ENCODE results near the gene CPN1. TPM values are rescaled to one million over a fixed set of nuclear protein-coding genes. Genes with fewer than 3 reads are reported as not detected.

The CPN1 gene
- total RNA-seq, 2 experiments from 2014 or later: not detected

DNA sequence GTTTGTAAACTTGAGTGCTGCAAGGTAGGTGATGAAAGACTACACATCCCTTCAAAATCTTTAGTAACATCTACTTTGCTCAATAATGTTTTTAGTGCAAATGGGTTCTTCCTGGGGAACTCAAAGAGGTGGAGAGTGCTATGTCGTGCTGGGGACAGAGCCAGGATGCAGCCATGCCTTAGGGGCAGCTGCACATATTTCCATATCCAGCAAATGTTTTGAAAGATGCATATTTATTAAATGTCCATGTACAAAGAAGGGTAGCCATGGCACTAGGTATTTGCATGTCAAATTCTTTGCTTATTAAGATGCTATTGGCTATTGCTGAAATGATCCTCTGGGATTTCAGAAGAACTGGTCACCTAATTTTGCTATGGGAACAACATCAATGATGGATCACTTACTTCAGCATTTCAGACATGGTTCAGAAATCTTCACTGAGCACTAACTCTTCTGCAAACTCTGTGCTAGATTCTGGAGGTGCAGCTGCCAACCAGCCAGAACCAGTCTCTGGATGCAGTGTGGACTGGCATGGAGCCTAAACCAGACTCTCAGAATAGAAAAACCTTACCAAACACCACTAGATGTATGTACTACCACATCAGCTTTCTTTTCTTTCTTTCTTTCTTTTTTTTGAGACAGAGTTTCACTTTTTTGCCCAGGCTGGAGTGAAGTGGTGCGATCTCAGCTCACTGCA is 40.2 kb downstream of the CPN1 start:
- Histone ChIP-seq H3K4me2 (ENCODE audit: low read length) (no peak overlapping the region), H3K9me3 (ENCODE audit: low read length) (no peaks in the 10 kb centered on the region), H4K20me1 (ENCODE audit: insufficient read depth, low read length) (no peaks in the 10 kb centered on the region), H2AFZ (ENCODE audit: low read length) (peak overlapping the region; percentile 5; the same call in 1 of the 2 replicates), H3K4me1 (ENCODE audit: insufficient read depth, low read length, poor library complexity, severe bottlenecking) (peaks cover 52% of the 10 kb centered on the region), H3K9me2 (ENCODE audit: insufficient read depth, low read length) (no peaks in the 10 kb centered on the region), H3K79me2 (ENCODE audit: insufficient read depth, low read depth, low read length) (no peaks in the 10 kb centered on the region), H3K36me3 (ENCODE audit: insufficient read depth, low read length) (no peaks in the 10 kb centered on the region), H3K4me3 (ENCODE audit: low read depth, low read length, poor library complexity, severe bottlenecking) (no peak overlapping the region), H3K27ac (ENCODE audit: low read depth, low read length, poor library complexity, severe bottlenecking) (no peak overlapping the region)
- no peak for TF ChIP-seq EZH2phosphoT487 (IDR thresholded peaks at IDR 0.05; ENCODE audit: borderline replicate concordance, low read depth, low read length)
- ChIA-PET CTCF (ENCODE audit: unreplicated experiment) (no interaction called here), POLR2A (interaction anchor here (1.0 kb wide), 1 partner anchor 19 kb away, joined by 3 read pairs; no protein-coding TSS in a partner anchor)
- no TSS peak for BruUV-seq (replicated peaks)
- no peak for DNase-seq (ENCODE audit: low spot score)
- intact Hi-C loops (cut with micrococcal nuclease; ENCODE audit: unreplicated experiment): no loop called here

GRCh38 chr10:100038561-100039071 is 43.1 kb downstream of the CPN1 start:
- BruUV-seq (replicated peaks): no TSS peak
- intact Hi-C loops (cut with micrococcal nuclease; ENCODE audit: unreplicated experiment): no loop called here

More at GRCh38 chr10:100038561-100039071, 43.1 kb downstream of the CPN1 start:
- Histone ChIP-seq H3K4me2 (ENCODE audit: low read length) (peak overlapping the region; percentile 35; the same call in 1 of the 2 replicates), H3K4me3 (ENCODE audit: low read depth, low read length, poor library complexity, severe bottlenecking) (no peak overlapping the region), H3K27ac (ENCODE audit: low read depth, low read length, poor library complexity, severe bottlenecking) (no peak overlapping the region), H4K20me1 (ENCODE audit: insufficient read depth, low read length) (no peaks in the 10 kb centered on the region), H3K4me1 (ENCODE audit: insufficient read depth, low read length, poor library complexity, severe bottlenecking) (peaks cover 32% of the 10 kb centered on the region), H3K36me3 (ENCODE audit: insufficient read depth, low read length) (no peaks in the 10 kb centered on the region), H3K9me3 (ENCODE audit: low read length) (peaks cover 5% of the 10 kb centered on the region; the same call in 1 of the 2 replicates), H2AFZ (ENCODE audit: low read length) (peak overlapping the region; percentile 77), H3K9me2 (ENCODE audit: insufficient read depth, low read length) (no peaks in the 10 kb centered on the region), H3K79me2 (ENCODE audit: insufficient read depth, low read depth, low read length) (no peaks in the 10 kb centered on the region)
- ChIA-PET POLR2A (interaction anchor here (0.6 to 1.2 kb wide), 7 partner anchors 10 to 72 kb away, joined by 3 to 6 read pairs (median 4); no protein-coding TSS in a partner anchor), CTCF (ENCODE audit: unreplicated experiment) (interaction anchor here (1.1 kb wide), 1 partner anchor 10 kb away, joined by 3 read pairs; no protein-coding TSS in a partner anchor)
- no peak for DNase-seq (ENCODE audit: low spot score)
- TF ChIP-seq EZH2phosphoT487 (IDR thresholded peaks at IDR 0.05; ENCODE audit: borderline replicate concordance, low read depth, low read length): no peak
- TF ChIP-seq CTCF (conservative IDR thresholded peaks at IDR 0.05; ENCODE audit: low read length): no peak

Measured in OCI-LY7 (cell line).